HG02870 (cell line): ENCODE measurements around the gene PALM.
A peak's percentile ranks its signal among the peaks of the same experiment; 100 is the strongest.
"Not testable (repeated sequence)": the region's sequence is repeated elsewhere in the genome, so short reads cannot be mapped to it uniquely, and the experiment has no call there.

Source experiments
- ATAC-seq: cut with Tn5 transposase; IDR thresholded peaks from one replicate; pipeline ENCODE4 v1.9.1; 2021; ENCODE audit warnings: mild to moderate bottlenecking, moderate library complexity; ENCODE audit not compliant: unreplicated experiment

PALM gene, protein sequence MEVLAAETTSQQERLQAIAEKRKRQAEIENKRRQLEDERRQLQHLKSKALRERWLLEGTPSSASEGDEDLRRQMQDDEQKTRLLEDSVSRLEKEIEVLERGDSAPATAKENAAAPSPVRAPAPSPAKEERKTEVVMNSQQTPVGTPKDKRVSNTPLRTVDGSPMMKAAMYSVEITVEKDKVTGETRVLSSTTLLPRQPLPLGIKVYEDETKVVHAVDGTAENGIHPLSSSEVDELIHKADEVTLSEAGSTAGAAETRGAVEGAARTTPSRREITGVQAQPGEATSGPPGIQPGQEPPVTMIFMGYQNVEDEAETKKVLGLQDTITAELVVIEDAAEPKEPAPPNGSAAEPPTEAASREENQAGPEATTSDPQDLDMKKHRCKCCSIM

DNA sequence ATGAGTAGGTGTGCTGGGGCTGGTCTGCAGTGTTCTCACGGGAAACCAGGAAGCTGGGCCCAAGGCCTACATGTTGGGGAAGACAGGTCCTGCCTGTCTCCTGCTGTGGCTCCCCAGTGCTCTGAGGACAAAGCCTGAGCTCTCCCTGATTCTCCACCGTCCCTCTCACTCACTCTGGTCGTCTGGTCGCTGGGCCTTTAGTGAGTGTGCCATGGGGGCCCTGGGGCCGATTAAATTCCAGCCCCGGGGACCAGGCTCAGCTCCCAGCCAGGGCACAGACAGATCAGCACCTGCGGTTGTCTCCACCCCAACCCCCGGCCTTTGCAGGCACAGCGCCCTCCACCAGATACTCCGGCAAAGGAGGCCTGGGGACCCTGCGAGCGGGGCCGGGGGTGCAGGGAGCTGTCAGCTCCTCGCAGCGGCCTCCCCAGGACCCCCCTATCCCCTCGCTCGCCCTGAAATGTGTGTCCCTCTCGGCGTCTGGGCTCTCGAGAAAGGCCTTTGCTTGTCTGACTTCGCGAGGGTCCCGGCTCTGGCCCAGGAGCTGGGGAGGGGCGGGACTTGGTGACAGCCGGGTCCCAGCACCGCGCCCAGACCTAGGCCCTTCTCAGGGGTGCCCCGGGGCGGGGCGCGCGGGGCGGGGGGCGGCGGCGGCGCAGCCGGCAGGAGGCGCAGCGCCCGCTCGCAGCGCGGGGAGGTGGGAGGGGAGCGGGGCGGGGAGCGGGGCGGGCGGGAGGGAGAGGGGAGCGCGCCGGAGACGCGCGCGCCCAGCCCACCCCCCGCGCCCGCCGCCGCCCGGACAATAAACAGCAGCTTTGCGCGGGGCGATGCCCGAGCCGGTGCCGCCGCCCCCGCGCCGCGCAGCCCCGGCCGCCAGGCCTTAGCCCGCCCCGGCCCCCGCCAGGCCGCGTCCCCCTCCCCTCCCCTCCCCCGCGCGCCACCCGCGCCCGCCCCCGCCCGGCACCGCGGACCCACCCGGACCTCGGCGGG lies at the start of gene PALM:
TSS of gene PALM (plus strand) at position 782 of the 990 bp plus-strand sequence. CDS start 212 bp downstream, outside the sequence.
- no peak for ATAC-seq

DNA sequence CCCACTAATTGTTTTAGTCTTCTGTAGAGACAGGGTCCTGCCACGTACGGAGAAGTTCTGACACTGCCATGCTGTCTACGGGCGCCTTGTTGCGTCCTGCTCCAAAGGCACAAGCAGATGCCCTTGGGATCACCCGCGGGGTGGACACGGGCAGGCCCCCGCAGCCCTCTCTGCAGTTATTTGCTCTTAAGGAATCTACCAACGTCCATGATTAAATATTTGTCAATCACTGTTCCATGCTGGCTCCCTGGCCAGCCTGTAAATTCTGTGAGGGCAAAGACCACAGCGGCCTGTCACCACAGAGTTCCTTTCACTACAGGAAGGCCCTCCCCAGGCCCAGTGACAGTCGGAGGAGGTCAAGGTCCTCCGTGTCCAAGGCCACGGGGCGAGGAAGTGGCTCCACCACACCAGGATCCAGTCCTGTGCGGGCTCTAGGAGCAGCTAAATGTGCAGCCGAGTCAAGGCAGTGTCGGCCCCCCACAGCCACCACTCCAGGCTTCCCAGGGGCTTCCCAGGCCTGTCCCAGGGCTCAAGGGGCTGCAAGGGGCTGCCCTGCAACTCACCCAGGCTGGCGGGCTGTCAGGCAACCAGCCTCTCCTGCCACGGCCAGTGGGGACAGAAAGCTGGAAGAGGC lies 47.8 kb upstream of the PALM start:
- ATAC-seq, result no peak

DNA sequence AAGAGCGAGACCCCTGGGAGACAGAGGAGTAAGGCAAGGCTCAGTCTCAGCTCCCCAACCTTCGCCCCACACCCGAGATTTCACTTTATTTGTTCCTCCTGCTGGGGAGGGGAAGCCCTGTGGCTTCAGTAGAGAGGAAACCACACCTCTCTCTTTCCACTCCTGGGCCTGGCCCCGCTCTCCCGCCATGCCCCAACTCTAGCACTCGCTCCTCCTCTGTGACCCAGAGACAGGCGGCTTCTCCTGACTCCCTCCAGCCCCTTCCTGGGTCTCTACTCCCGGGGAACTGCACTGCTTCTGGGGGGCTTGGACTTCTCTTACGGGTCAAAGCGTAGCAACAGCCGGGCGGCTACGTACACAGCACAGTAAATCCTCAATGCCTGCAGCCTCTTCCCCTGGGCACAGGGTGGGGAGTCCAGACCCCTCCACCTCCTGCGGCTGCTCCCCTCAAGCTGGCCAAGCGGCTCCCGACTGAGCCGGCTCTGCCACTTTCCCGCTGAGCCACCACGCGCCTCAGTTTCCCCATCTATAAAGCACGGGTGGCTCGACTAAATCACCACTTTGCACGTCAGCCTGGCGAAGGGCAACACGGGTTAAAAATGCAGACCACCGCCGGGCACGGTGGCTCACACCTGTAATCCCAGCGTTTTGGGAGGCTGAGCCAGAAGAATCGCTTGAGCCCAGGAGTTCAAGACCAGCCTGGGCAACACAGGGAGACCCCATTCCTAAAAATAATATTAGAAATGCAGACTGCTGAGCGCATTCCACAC lies 47.1 kb upstream of the PALM start:
- no peak for ATAC-seq

DNA sequence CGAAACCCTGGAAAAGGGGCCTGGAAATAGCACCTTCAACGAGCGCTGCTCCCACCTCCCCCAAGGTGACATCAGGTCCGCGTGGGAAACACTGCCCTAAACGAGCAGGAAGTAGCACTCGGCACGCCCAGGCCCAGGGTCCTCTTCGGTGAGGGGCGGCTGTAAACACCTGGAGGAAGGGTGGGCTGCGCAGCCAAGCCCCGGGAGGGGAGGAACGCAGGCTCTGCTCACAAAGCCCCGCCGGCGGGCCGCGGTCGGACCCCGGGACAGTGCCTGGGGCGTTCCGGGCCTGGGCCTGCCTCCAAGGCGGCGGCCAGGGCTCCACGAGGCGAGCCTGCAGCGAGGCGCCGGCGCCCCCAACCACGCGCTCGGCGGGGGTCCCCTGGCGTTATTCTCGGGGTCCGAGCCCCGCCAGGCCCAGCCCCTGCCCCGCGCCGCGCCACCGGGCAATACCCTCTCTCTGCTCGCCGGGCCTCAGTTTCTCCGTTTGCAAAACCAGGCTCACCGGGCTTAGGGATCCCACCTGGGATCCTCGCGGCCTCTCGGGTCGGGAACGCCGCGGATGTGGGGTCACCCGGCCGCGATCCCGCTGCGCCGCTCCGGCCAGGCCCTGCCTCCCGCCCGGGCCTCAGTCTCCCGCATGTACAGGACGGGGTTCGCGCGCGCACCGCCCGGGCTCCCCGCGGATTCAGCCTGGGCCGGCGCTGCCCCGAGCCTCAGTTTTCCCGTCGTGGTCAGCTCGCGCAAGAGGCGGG lies 46.4 kb upstream of the PALM start:
- ATAC-seq, result no peak

DNA sequence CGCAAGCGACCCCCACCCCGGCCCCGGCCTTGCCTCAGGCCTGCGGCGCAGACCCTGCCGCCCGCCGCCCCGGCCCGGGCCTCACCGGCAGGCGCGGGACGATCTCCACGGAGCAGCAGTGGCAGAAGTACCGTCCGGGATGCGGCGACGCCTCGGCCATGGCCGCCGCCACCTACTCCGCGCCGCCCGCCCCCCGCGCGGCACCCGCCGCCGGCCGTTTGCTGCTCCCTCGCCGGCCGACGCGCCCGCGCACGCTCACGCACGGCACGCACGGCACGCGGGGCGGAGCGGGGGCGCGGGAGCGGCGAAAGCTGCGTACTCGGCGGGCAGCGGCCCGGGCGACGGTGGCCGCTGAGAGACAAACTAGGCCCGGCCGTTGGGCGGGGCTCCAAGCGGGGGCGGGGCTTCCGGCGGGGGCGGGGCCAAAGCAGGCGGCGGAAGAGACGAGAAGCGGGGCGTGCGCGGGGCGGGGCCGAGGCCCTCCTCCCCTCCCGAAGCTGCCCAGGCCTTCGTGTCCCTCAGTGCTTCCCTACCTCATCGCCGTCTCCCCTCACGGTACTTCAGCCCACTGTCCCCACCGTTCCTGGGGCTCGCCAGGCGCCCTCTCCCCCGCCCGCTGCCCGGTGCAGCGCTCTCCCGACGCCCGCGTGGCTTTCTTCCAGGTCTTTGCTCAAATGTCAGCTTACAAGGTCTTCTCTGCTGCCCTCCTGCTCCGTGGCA lies 45.6 kb upstream of the PALM start, which contains the start of gene RNF126:
TSS of gene RNF126 (minus strand) at position 253 of the 720 bp plus-strand sequence. CDS start at position 160, 93 bp downstream.
- ATAC-seq, result peak; percentile 48

DNA sequence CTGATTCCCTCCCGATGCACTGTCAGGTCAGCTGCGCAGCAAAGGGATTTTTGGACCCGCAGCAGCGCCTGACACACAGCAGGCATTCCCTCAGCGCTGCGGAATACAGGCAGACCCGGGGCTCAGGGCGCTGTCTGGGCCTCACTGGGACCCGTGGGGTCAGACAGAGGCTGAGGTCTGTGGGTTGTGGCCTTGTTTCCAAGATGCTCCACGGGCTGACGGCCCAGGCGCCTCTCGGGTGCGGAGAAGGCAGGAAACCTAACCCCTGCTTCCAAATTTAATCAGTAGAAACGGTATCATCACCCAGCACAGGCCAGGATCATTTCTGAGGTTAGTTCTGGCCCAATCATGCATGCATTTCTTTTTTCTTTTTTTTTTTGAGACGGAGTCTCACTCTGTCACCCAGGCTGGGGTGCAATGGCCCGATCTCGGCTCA lies 45.0 kb upstream of the PALM start:
- ATAC-seq, result no peak

DNA sequence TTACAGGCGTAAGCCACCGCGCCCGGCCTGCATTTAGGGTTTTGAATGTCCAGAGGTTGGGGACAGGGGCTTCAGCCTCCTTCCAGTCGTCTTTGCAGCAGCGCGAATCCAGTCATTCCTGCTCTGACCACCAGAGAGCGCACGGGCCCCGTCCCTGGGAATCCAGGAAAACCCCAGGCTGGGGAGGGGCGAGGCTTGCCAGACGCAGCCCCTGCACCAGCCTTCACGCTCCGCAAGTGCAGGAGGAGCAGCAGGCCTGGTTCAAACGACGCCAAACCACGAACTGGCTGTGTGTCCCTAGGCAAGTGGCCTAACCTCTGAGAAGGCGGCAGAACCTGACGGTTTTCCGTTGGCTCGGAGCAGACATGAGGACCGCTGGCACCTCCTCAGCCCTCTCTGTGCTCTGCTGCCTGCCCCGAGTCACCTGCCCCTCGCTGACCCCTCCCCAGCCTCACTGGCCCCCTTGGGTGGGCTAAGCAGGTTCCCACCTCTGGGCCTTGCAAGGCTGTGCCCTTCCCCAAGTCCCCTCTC lies 43.8 kb upstream of the PALM start:
- no peak for ATAC-seq

DNA sequence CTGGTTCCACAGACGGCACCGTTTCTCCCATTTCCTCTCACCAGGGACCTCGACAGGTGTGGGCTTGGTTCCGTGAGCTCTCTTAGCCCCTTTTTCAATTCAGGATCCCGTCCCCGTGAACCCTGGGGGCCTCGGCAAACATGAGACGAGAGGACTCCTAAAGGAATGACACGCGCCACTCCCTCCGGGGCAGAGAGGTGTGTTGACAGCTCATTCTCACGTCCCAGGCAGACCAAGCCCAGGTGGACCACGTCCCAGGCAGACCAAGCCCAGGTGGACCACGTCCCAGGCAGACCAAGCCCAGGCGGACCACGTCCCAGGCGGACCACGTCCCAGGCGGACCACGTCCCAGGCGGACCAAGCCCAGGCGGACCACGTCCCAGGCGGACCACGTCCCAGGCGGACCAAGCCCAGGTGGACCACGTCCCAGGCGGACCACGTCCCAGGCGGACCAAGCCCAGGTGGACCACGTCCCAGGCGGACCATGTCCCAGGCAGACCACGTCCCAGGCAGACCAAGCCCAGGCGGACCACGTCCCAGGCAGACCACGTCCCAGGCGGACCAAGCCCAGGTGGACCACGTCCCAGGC lies 41.7 kb upstream of the PALM start:
- not testable (repeated sequence) for ATAC-seq

DNA sequence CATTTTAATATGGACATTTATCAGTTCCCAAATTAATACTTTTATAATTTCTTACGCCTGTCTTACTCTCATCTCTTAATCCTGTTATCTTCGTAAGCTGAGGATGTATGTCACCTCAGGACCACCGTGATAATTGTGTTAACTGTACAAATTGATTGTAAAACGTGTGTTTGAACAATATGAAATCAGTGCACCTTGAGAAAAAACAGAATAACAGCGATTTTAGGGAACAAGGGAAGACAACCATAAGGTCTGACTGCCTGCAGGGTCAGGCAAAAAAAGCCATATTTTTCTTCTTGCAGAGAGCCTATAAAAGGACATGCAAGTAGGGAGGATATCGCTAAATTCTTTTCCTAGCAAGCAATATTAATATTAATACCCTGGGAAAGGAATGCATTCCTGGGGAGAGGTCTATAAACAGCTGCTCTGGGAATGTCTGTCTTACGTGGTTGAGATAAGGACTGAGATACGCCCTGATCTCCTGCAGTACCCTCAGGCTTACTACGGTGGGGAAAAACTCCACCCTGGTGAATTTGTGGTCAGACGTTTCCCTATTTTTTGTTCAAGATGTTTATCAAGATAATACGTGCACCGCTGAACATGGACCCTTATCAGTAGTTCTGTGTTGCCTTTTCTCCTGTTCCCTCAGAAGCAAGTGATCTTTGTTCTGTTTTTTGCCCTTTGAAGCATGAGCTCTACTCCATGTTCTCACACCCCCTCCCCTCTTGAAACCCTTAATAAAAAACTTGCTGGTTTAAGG lies 39.9 kb upstream of the PALM start:
- not testable (repeated sequence) for ATAC-seq

DNA sequence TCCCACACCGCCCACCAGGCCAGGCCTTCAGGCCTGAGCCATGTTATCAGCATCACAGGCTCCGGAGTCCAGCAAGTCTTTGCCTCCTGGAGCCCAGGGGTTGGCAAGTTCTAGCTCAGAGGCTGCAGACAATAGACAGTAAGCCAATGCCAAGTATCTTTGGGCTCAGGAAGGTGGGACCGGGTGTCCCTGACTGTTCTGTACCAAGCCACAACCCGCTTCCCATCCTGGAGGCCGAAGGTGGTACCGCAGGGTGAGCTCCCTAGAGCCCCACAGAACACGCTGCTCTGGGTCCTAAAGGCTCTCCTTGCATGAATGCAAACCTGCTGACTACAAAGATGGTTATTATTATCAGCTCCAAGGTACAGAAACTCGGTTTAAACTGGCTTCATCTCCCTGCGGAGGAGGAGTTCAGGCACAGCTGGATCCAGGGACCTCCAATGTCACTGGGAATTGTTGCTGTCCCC lies 38.1 kb upstream of the PALM start:
- no peak for ATAC-seq

DNA sequence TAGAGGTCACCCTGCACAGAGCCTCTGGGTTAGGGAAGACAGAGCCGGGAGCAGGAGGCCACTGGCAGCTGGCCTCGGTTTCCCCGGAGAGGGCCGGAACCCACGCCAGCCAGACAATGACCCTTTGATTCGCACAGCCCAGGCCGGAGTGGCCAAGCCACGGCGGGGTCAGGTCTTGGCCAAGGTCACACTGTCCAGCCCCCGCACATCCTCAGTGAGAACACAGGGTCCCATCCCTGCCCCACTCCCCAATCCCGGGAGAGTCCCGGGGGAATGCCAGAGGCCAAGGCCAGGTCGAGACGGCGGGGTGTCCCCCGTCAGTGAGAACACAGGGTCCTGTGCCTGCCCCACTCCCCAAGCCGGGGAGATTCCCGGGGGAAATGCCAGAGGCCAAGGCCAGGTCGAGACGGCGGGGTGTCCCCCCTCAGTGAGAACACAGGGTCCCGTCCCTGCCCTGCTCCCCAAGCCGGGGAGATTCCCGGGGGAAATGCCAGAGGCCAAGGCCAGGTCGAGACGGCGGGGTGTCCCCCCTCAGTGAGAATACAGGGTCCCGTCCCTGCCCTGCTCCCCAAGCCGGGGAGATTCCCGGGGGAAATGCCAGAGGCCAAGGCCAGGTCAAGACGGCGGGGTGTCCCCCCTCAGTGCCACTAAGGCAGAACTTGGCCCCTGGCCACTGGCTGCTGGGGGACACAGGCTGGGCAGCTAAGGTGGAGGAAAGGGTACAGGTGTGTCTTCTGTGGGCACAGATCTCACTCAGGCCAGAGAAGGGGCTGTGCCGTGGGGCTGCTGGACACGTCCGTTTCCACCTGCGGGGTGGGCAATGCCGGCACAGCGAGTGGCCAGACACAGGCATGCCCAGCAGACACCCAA lies 34.2 kb upstream of the PALM start:
- ATAC-seq, result no peak

DNA sequence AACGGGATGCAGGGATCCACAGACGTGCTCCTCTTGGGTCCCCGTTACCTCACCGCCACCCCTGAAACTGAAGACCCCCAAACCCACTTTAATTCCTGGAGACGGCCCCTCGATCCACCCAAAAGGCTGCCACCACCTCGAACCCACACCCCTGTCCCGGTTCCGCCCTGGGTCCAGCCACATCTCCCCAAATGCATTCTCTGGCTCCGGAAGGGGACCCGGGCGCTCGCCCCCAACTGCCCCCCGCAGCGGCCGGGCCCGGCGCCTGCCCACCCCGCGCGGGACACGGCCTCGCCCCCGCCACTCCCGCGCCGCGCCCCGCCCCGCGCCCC lies 32.8 kb upstream of the PALM start:
- no peak for ATAC-seq

DNA sequence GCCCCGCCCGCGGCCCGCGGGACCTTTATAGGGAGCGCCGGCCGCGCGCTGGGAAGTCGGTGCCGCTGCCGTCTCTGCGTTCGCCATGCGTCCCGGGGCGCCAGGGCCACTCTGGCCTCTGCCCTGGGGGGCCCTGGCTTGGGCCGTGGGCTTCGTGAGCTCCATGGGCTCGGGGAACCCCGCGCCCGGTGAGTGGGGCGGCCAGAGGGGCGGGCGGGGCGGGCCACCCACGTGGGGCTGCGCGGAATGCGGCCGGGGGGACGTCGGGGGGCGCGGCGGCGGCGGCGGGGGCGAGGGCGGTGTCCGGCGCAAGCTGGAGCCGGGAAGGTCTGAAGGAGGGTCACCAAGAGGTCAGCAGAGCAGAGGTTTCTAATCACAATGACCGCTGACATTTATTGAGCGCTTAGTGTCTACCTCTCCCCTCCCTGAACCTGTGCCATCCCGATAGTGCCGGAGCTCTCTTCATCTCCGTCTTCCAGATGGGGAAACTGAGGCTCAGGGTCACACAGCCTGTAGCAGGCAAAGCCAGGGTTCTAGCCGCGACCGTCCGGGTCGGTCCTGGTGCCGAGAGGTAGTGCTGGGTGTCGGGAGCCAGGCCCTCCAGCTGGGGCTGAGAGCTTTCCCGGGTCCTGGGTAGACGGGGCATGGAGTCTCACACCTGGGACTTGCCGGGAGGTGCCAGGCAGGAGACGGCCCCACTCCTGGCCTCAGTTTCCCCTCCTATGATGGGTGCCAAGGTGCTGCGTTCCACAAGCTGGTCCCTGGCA lies 32.2 kb upstream of the PALM start, which contains the start of gene FSTL3:
TSS of gene FSTL3 (plus strand) at position 54 of the 767 bp plus-strand sequence. CDS start at position 86, 32 bp downstream.
- ATAC-seq, result no peak

DNA sequence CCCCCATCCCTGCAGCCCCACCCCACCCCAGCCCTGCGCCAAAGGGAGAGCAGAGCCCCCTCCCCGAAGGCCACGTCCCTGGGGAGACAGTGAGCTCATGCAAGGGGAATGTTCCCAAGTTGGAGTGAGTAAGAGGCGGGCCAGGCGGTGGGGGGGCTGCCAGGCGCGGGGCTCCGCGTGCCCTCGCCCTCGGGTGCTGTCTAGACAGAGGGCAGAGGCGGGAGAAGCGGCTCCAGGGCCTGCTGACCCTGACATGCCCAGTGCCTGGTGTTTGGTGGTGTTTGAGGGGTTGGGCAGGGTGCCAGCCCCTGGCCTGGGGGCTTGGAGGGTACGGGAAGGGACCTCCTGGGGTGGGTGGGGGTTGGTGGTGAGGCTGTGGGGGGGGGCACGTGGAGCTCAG lies 31.5 kb upstream of the PALM start:
- no peak for ATAC-seq

DNA sequence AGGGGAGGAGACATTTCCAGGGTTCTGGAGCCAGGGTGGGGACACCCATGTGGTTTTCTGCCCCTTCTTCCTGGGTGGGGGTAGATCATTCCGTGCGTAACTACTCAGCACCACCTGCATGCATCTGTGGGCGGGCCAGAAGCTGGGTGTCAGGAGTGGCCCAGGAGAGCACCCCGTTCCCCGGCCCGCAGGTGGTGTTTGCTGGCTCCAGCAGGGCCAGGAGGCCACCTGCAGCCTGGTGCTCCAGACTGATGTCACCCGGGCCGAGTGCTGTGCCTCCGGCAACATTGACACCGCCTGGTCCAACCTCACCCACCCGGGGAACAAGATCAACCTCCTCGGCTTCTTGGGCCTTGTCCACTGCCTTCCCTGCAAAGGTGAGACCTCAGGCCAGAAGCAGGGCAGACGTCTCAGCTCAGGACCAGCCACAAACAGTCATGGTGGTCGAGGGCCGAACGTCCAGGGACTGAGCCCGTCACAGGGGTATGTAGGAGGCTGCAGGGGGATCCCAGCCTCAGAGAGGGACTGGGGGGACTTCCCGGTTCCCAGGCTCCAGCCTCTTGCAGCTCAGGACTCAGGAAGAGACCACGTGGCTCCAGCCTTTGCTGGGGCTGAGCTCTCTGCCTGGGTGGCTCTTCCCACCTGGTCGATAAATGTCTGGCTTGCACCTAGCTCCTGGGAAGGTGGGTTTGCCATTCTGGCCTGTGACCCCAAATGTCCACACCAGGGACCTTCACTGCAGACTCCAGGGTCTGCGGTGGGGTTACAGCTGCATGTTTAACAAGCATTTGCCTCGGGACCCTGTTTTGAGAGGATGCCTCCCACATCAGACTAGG lies 30.9 kb upstream of the PALM start:
- no peak for ATAC-seq
